Keratinocyte (primary cell): ENCODE results near the gene DNAJC9. TPM values are rescaled to one million over a fixed set of nuclear protein-coding genes. Genes with fewer than 3 reads are reported as not detected.

Experiments used
- DNase-seq: peaks from one replicate; pipeline ENCODE4 v3.0.0-alpha.2; 2011; ENCODE audit warnings: low read depth, missing footprints, low spot score
- FAIRE-seq: peaks from 2 replicates; lab custom pipeline; 2011; peaks lifted over from hg19 to GRCh38; lab: Jason Lieb, UNC
- H2AFZ ChIP-seq: 2 replicates; pipeline ENCODE4 v1.6.0; 2012; ENCODE audit warnings: low read length, control low read depth, inconsistent platforms; ENCODE audit not compliant: control insufficient read depth
- H3K27ac ChIP-seq: 2 replicates; pipeline ENCODE4 v1.5.1; 2011; ENCODE audit warnings: low read length; ENCODE audit not compliant: control insufficient read depth, insufficient read depth
- H3K27me3 ChIP-seq: 3 replicates; pipeline ENCODE4 v1.6.0; 2011; ENCODE audit warnings: low read length; ENCODE audit not compliant: control insufficient read depth, insufficient read depth; ENCODE audit errors: extremely low read depth
- H3K36me3 ChIP-seq, 2 experiments: 2 replicates in 1 of 2; 3 replicates in 1 of 2; pipeline ENCODE4 v1.5.1; 2011; ENCODE audit warnings: low read length in 2 of 2, mild to moderate bottlenecking in 1 of 2; ENCODE audit not compliant: control insufficient read depth in 2 of 2, insufficient read depth in 2 of 2; ENCODE audit errors: extremely low read depth in 1 of 2
- H3K4me1 ChIP-seq: 3 replicates; pipeline ENCODE4 v1.5.1; 2011; ENCODE audit warnings: low read length; ENCODE audit not compliant: control insufficient read depth, insufficient read depth; ENCODE audit errors: extremely low read depth
- H3K4me2 ChIP-seq: 3 replicates; pipeline ENCODE4 v1.6.0; 2011; ENCODE audit warnings: low read depth, low read length; ENCODE audit not compliant: control insufficient read depth, insufficient read depth; ENCODE audit errors: extremely low read depth
- H3K4me3 ChIP-seq, 3 experiments: fragments of 200-600 bp in 1 of 3; sonication (generic) in 1 of 3; 2 replicates in 2 of 3; 3 replicates in 1 of 3; pipeline ENCODE4 v1.5.1; 2011 to 2016; ENCODE audit warnings: low read length in 3 of 3, mild to moderate bottlenecking in 3 of 3, control low read depth in 2 of 3, inconsistent platforms in 1 of 3, low read depth in 1 of 3, mixed read lengths in 1 of 3, mixed run types in 1 of 3, moderate library complexity in 1 of 3; ENCODE audit not compliant: control insufficient read depth in 2 of 3, insufficient read depth in 2 of 3; ENCODE audit errors: extremely low read depth in 1 of 3
- H3K79me2 ChIP-seq: 2 replicates; pipeline ENCODE4 v1.6.0; 2012; ENCODE audit warnings: low read length; ENCODE audit not compliant: control insufficient read depth, insufficient read depth
- H3K9ac ChIP-seq: 3 replicates; pipeline ENCODE4 v1.6.0; 2011; ENCODE audit warnings: low read length; ENCODE audit not compliant: control insufficient read depth, insufficient read depth; ENCODE audit errors: extremely low read depth
- H3K9me1 ChIP-seq: 3 replicates; pipeline ENCODE4 v1.6.0; 2011; ENCODE audit warnings: low read length; ENCODE audit not compliant: control insufficient read depth, insufficient read depth; ENCODE audit errors: extremely low read depth
- H3K9me3 ChIP-seq: 2 replicates; pipeline ENCODE4 v1.5.1; 2012; ENCODE audit warnings: low read depth, low read length; ENCODE audit not compliant: control insufficient read depth
- H4K20me1 ChIP-seq: 3 replicates; pipeline ENCODE4 v1.6.0; 2011; ENCODE audit warnings: low read length; ENCODE audit not compliant: control insufficient read depth, insufficient read depth; ENCODE audit errors: extremely low read depth
- CTCF ChIP-seq, 3 experiments: IDR thresholded peaks in 1 of 3; conservative IDR thresholded peaks in 1 of 3; optimal IDR thresholded peaks in 1 of 3; 2 replicates in 2 of 3; 3 replicates in 1 of 3; pipeline versions ENCODE3 to v1.5.1; 2011; ENCODE audit warnings: low read length in 3 of 3, mild to moderate bottlenecking in 3 of 3, moderate library complexity in 2 of 3, control low read depth in 1 of 3, inconsistent platforms in 1 of 3; ENCODE audit not compliant: insufficient read depth in 2 of 3; ENCODE audit errors: extremely low read depth in 1 of 3
- EZH2 ChIP-seq: IDR thresholded peaks from one replicate; pipeline ENCODE4 v1.6.1; 2012; ENCODE audit warnings: inconsistent platforms, mild to moderate bottlenecking, low read length, moderate library complexity
- dilution Hi-C: fragments of 300-500 bp; cut with MboI; formaldehyde crosslinking; loops from one replicate; pipeline ENCODE4 v1.7.0; 2020; ENCODE audit warnings: low sequenced_read_pairs; ENCODE audit not compliant: extremely low pct_ligation_motif_present
- polyA plus RNA-seq, 5 experiments: library from polyadenylated mRNA; depleted of rRNA in 3 of 5; stranded (reverse) in 3 of 5; stranded (forward) in 1 of 5; unstranded in 1 of 5; fragments of >200 nt; gene quantifications; 1 replicate in 1 of 5; 2 replicates in 3 of 5; 3 replicates in 1 of 5; pipeline versions ENCODE4 v1.2.1 to v1.2.3, GENCODE V29; 2011 to 2012; ENCODE audit warnings: missing spikeins in 2 of 5, low read depth in 1 of 5, low replicate concordance in 1 of 5

Gene DNAJC9
- polyA plus RNA-seq, 1 donor (not counting 4 experiments of a cell fraction or from before 2014, with no cell fraction given), result 23.3 TPM

GRCh38 chr10:73263693-73264347, 16.8 kb upstream of the DNAJC9 start:
- no peak for DNase-seq
- dilution Hi-C loops, result loop anchor here (25.0 kb wide), 1 partner anchor 123 kb away; no protein-coding TSS in a partner anchor
- Histone ChIP-seq H3K4me3 (no peak overlapping the region), H3K27ac (peak overlapping the region; percentile 89), H3K36me3 (no peaks in the 10 kb centered on the region), H3K9ac (no peak overlapping the region), H3K4me2 (no peak overlapping the region), H3K9me3 (no peaks in the 10 kb centered on the region), H4K20me1 (no peaks in the 10 kb centered on the region), H3K9me1 (no peaks in the 10 kb centered on the region), H3K79me2 (no peaks in the 10 kb centered on the region), H2AFZ (no peak overlapping the region), H3K4me1 (peaks cover 17% of the 10 kb centered on the region), H3K27me3 (no peaks in the 10 kb centered on the region)
- no peak for FAIRE-seq
- TF ChIP-seq EZH2 (no peak), CTCF (optimal IDR thresholded peaks at IDR 0.05 in 1 of 3, IDR thresholded peaks at IDR 0.05 in 1 of 3, conservative IDR thresholded peaks at IDR 0.05 in 1 of 3; ENCODE audit: extremely low read depth in 1 of 3, insufficient read depth in 2 of 3, low read length in 3 of 3) (peak in 2 of 3 experiments; percentile 32 to 54)

DNA sequence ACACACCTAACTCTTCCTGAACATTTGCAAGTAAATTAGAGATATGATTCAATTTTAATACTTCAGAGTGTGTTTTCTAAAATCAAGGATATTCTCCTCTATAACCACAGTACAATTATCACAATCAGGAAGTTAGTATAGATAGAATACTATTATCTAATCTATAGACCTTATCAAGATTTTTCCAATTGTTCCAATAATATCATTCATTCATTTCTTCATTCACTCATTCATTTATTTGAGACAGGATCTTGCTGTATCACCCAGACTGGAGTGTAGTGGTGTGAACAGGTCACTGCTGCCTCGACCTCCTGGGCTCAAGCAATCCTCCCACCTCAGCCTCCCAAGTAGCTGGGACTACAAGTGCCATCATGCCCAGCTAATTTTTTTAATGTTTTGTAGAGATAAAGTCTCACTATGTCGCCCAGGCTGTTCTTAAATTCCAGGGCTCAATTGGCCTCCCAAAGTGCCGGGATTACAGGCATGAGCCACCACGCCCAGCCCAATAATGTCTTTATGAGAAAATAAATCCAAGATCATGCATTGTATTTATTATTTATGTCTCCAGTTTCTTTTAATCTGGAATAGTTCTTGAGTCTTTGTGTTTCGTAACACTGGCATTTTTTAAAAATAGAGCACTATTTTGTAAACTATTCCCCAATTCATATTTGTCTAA, 16.0 kb upstream of the DNAJC9 start:
- H2AFZ ChIP-seq, result no peak overlapping the region
- TF ChIP-seq CTCF (optimal IDR thresholded peaks at IDR 0.05 in 1 of 3, IDR thresholded peaks at IDR 0.05 in 1 of 3, conservative IDR thresholded peaks at IDR 0.05 in 1 of 3; ENCODE audit: extremely low read depth in 1 of 3, insufficient read depth in 2 of 3, low read length in 3 of 3), result no peak
- no peaks in the 10 kb centered on the region for H4K20me1 ChIP-seq
- H3K4me3 ChIP-seq, result no peak overlapping the region
- peak overlapping the region; percentile 89 for H3K27ac ChIP-seq
- FAIRE-seq, result no peak
- H3K36me3 ChIP-seq, result no peaks in the 10 kb centered on the region
- H3K9me3 ChIP-seq, result no peaks in the 10 kb centered on the region
- H3K9ac ChIP-seq, result peak overlapping the region; percentile 34
- no peaks in the 10 kb centered on the region for H3K27me3 ChIP-seq
- peaks cover 17% of the 10 kb centered on the region for H3K4me1 ChIP-seq
- no peak for DNase-seq
- no peaks in the 10 kb centered on the region for H3K9me1 ChIP-seq
- dilution Hi-C loops, result loop anchor here (25.0 kb wide), 1 partner anchor 124 kb away; no protein-coding TSS in a partner anchor
- H3K79me2 ChIP-seq, result no peaks in the 10 kb centered on the region
- H3K4me2 ChIP-seq, result no peak overlapping the region
